Astrocyte (in vitro differentiated cells and primary cell): ENCODE data around the gene RUFY3. TPM values are rescaled to one million over a fixed set of nuclear protein-coding genes. Genes with fewer than 3 reads are reported as not detected.

Experiments used
- total RNA-seq: library from RNA; stranded (reverse); gene quantifications from 2 replicates; pipeline ENCODE4 v1.2.1, GENCODE V29; 2021

Gene RUFY3
- total RNA-seq, 1 donor from 2014 or later, result 57.5 TPM

Other genes starting within 250 kb of the RUFY3 start
- not detected in 2 replicates for gene MUC7, start 249.8 kb upstream of the RUFY3 start, total RNA-seq
- gene AMTN, start 203.4 kb upstream of the RUFY3 start, total RNA-seq, result not detected in 2 replicates
- gene AMBN, start 129.7 kb upstream of the RUFY3 start, total RNA-seq, result not detected in 2 replicates
- 0.11 and 0.38 TPM in 2 replicates for gene ENAM, start 93.2 kb upstream of the RUFY3 start, total RNA-seq
- gene JCHAIN, start 55.5 kb upstream of the RUFY3 start, total RNA-seq, result not detected in 2 replicates
- gene UTP3, start 33.4 kb upstream of the RUFY3 start, total RNA-seq, result 34.9 and 37.0 TPM in 2 replicates
- gene GRSF1, start 117.9 kb downstream of the RUFY3 start, total RNA-seq, result 112 and 114 TPM in 2 replicates
- 36.0 and 40.6 TPM in 2 replicates for gene MOB1B, start 180.4 kb downstream of the RUFY3 start, total RNA-seq